Right lobe of liver (tissue), 6 donors: ENCODE data around the gene PARP8. TPM values are rescaled to one million over a fixed set of nuclear protein-coding genes. Genes with fewer than 3 reads are reported as not detected.
"Not testable (repeated sequence)": the region's sequence is repeated elsewhere in the genome, so short reads cannot be mapped to it uniquely, and the experiment has no call there.

Source experiments
- ATAC-seq, 4 donors: fragments of 200-7000 bp; cut with Tn5 transposase; one replicate each; pipeline ENCODE4 v1.9.1; 2020; ENCODE audit warnings: mild to moderate bottlenecking in 4 of 4, moderate library complexity in 4 of 4
- DNase-seq, 3 donors: peaks; one replicate each; pipeline ENCODE4 v3.0.0-alpha.2; 2020
- H3K27ac ChIP-seq, 3 donors: fragments of 200-600 bp; one replicate each; pipeline ENCODE4 v1.8.0; 2022
- H3K27me3 ChIP-seq, 2 donors: fragments of 200-600 bp; one replicate each; pipeline ENCODE4 v1.8.0; 2022
- H3K36me3 ChIP-seq, 4 donors: fragments of 200-600 bp; sonication (generic) in 1 of 4; one replicate each; pipeline versions ENCODE4 v1.5.1 to v1.8.0; 2017 to 2022; ENCODE audit warnings: control low read depth in 1 of 4
- H3K4me1 ChIP-seq, 4 donors: fragments of 200-600 bp; sonication (generic) in 1 of 4; one replicate each; pipeline versions ENCODE4 v1.5.1 to v1.8.0; 2017 to 2022; ENCODE audit warnings: control low read depth in 1 of 4
- H3K4me3 ChIP-seq, 3 donors: fragments of 200-600 bp; one replicate each; pipeline ENCODE4 v1.8.0; 2022
- H3K9me3 ChIP-seq, 4 donors: fragments of 200-600 bp; sonication (generic) in 1 of 4; one replicate each; pipeline versions ENCODE4 v1.5.1 to v1.8.0; 2017 to 2022; ENCODE audit warnings: control low read depth in 1 of 4
- CTCF ChIP-seq, 4 donors: fragments of 200-600 bp in 3 of 4; fragments of 450-650 bp in 1 of 4; IDR thresholded peaks; one replicate each; pipeline versions ENCODE4 v1.5.1 to v1.8.0; 2016 to 2022; ENCODE audit warnings: antibody characterized with exemption in 4 of 4, mild to moderate bottlenecking in 2 of 4
- POLR2A ChIP-seq: fragments of 450-650 bp; IDR thresholded peaks from one replicate; pipeline ENCODE4 v1.6.1; 2017; ENCODE audit warnings: antibody characterized with exemption, mild to moderate bottlenecking
- WGBS: methylation state at CpG from one replicate; pipeline ENCODE4 v1.1.6; 2018; ENCODE audit warnings: low coverage, low lambda C conversion rate; ENCODE audit not compliant: insufficient coverage; ENCODE audit errors: missing lambda C conversion rate; 5-methylcytosine and 5-hydroxymethylcytosine counted together
- intact Hi-C, 2 donors: fragments of 100-400 bp; cut with DNase I; formaldehyde crosslinking; loops; one replicate each; pipeline versions ENCODE4 v1.11.2 to v1.14.1; 2022
- total RNA-seq, 6 experiments: library from RNA; depleted of rRNA in 2 of 6; stranded (reverse); fragments of >200 nt in 2 of 6; fragmentation: NEBNext Ultra II Directional in 3 of 6; extraction: Animal tissue kit (Norgen Biotek cat#: 25700) in 3 of 6; gene quantifications; one replicate each; pipeline versions ENCODE4 v1.1.0 to v1.2.4, GENCODE V29; 2016 to 2023
- donor health status: DM: no; HTN: yes; CAD: no.
- donor health status: DM: no; HTN: no; CAD: no.
- donor health status: DM: no; HTN: no; CAD: no.
- donor health status: DM: no; HTN: yes; CAD: no.
- donor health status: DM: no; HTN: yes; CAD: no.

PARP8 gene
- total RNA-seq, 6 experiments from 2014 or later = 4.9 to 14.1 (median 10.1) TPM

DNA sequence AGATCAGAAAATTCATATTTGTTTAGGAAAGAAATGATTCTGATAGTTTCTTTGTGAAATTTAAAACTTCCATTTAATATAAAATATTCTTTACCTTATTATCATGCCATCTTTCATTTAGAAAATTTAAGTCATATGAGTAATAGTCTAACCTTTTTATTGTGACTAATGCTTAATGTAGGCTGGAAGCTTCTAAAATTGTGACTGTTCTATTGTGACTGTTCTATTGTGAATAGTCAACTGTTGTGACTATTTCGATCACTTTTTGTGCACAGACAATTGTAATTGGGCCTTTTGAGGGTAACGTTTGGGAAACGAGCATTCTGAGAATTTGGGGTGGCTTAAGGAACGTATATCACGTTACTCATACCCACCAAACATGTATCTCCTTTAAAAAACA lies 100.0 kb downstream of the PARP8 start:
- Histone ChIP-seq H3K36me3 (peaks cover 0 to 2% (median 0%) of the 10 kb centered on the region in 4 donors), H3K27ac (no peak overlapping the region), H3K4me1 (no peaks in the 10 kb centered on the region), H3K27me3 (no peaks in the 10 kb centered on the region), H3K9me3 (no peaks in the 10 kb centered on the region), H3K4me3 (no peak overlapping the region)
- intact Hi-C loops = no loop called here
- no peak for DNase-seq
- ATAC-seq = no peak
- WGBS = 96% methylated on average over 5 of the region's 5 CpGs
- no peak for TF ChIP-seq CTCF (IDR thresholded peaks at IDR 0.05)
- no peak for TF ChIP-seq POLR2A

DNA sequence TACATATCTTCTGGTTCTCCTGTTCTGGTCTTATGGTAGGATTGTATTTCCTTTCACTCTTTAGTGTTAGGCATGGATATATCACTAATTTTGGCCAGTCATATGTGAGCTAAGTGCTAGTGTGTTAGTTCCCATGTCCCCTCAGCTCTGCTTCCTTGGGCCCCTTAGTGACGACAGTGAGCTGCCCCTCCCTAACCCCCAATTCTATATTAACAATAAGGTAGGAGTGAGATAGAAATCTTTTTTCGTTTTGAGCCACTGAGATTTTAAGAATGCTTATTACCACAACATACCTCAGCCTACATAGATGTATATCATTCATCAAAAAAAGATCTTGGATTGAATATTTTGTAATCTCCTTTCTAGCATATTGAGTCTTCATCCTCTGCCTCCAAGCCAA lies 100.5 kb downstream of the PARP8 start:
- Histone ChIP-seq H3K27ac (no peak overlapping the region), H3K36me3 (no peaks in the 10 kb centered on the region), H3K27me3 (no peaks in the 10 kb centered on the region), H3K9me3 (no peaks in the 10 kb centered on the region), H3K4me3 (no peak overlapping the region), H3K4me1 (no peaks in the 10 kb centered on the region)
- DNase-seq (no peak), ATAC-seq (no peak)
- TF ChIP-seq CTCF (IDR thresholded peaks at IDR 0.05) (no peak), POLR2A (no peak)
- intact Hi-C loops = no loop called here
- 88% methylated on average over 2 of the region's 2 CpGs for WGBS

DNA sequence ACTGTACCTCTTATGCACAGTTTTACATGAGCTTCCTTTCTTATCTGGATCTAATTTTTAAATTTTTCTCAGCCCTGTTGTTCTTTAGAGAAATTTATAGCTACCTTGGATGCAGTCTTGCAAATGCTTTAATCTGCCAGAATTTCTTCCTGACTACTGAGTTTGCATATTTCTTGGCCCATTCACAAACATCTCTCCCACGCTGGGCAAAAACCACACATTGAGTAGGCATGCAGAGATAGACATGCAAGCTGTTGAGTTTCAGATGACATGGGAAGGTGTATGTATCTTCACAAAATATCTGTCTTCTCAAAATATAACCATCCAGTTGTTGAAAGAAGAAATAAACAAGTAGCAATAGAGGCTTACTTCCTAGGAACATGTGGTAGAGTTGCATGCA lies 101.2 kb downstream of the PARP8 start:
- H3K27me3 ChIP-seq = no peaks in the 10 kb centered on the region
- ATAC-seq = no peak
- H3K9me3 ChIP-seq = no peaks in the 10 kb centered on the region
- H3K36me3 ChIP-seq = no peaks in the 10 kb centered on the region
- no peaks in the 10 kb centered on the region for H3K4me1 ChIP-seq
- 68% methylated on average over 1 of the region's 1 CpG for WGBS
- intact Hi-C loops = no loop called here
- no peak overlapping the region for H3K27ac ChIP-seq
- H3K4me3 ChIP-seq = no peak overlapping the region
- TF ChIP-seq CTCF (IDR thresholded peaks at IDR 0.05) (no peak), POLR2A (no peak)
- DNase-seq = no peak

DNA sequence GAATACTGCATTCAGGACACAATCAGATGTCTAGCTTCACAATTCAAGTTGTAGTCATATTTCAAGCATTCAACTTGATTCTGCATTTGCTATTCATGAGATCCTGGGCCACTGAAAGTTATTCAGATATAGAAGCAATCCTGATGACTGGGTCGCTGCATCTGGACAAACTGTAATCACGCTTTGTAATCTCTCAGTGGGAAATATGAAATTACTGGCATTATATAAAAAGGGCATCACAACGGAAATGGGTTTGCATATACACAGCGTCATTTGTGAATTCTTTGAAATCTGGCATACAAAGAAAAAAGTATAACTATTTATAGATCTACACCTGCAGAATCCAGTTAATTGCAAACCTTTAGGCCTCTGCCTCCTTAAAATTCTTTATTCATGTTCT lies 102.2 kb downstream of the PARP8 start:
- no peaks in the 10 kb centered on the region for H3K9me3 ChIP-seq
- intact Hi-C loops = no loop called here
- no peaks in the 10 kb centered on the region for H3K27me3 ChIP-seq
- H3K27ac ChIP-seq = no peak overlapping the region
- ATAC-seq (no peak), DNase-seq (no peak)
- H3K4me3 ChIP-seq = no peak overlapping the region
- H3K4me1 ChIP-seq = no peaks in the 10 kb centered on the region
- H3K36me3 ChIP-seq = no peaks in the 10 kb centered on the region
- TF ChIP-seq POLR2A (no peak), CTCF (IDR thresholded peaks at IDR 0.05) (no peak)
- 90% methylated on average over 4 of the region's 4 CpGs for WGBS

DNA sequence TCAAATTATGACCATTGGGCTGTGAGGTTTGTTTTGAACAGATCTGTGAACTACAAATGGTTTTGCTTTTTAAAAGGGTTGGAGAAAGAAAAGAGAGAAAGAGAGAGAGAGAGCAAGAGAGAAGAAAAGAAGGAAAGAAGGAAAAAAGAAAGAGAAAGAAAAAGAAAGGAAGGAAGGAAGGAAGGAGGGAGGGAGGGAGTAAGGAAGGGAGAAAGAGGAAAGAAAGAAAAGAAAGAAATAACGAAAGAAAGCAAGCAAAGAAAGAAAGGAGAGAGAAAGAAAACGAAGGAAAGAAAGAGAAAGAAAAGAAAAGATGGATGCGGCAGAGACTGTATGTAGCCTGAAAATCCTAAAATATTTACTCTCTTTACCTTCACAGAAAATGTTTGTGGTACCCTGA lies 104.0 kb downstream of the PARP8 start:
- WGBS = 86% methylated on average over 3 of the region's 3 CpGs
- H3K36me3 ChIP-seq = no peaks in the 10 kb centered on the region
- H3K9me3 ChIP-seq = no peaks in the 10 kb centered on the region
- no peaks in the 10 kb centered on the region for H3K4me1 ChIP-seq
- no peak overlapping the region for H3K4me3 ChIP-seq
- no peaks in the 10 kb centered on the region for H3K27me3 ChIP-seq
- DNase-seq (no peak), ATAC-seq (no peak)
- intact Hi-C loops = no loop called here
- TF ChIP-seq CTCF (IDR thresholded peaks at IDR 0.05) = no peak
- TF ChIP-seq POLR2A = no peak
- H3K27ac ChIP-seq = no peak overlapping the region

- H3K4me3 ChIP-seq, H3K4me1 ChIP-seq, H3K9me3 ChIP-seq, H3K36me3 ChIP-seq, H3K27ac ChIP-seq, ATAC-seq, DNase-seq, intact Hi-C loops, H3K27me3 ChIP-seq: not testable (repeated sequence)
- 97% methylated on average over 6 of the region's 51 CpGs for WGBS
Measured at GRCh38 chr5:50774446-50775175, 108.2 kb downstream of the PARP8 start.
